ENCODE measurements around the gene SLF1. TPM values are rescaled to one million over a fixed set of nuclear protein-coding genes. Genes with fewer than 3 reads are reported as not detected.

The SLF1 gene
- total RNA-seq, 4 donors from 2014 or later: 3.2 to 13.5 (median 10.9) TPM

DNA sequence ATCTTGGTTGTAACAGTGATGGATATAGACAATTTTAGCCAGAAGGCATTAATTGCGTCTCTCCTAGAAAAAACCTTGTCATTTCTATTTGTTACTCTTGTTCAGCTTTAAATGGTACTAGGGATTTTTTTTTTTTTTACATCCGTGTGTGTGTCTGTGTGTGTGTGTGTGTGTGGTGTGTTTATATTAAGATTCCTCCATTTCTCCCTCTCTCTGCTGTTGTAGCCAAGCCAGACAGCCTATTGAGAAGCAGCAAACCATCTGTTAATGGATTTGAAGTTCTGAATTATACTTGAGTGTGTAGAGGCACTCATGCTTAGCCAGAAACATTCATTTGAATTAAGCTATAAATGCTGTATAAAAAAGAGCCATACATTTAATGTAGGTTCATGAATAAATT lies 72.3 kb downstream of the SLF1 start:
- Histone ChIP-seq H3K4me3 (no peak overlapping the region), H3K36me3 (peaks cover 0 to 6% (median 0%) of the 10 kb centered on the region in 4 donors), H3K9me3 (no peaks in the 10 kb centered on the region), H3K4me1 (no peaks in the 10 kb centered on the region), H3K27ac (no peak overlapping the region), H3K27me3 (no peaks in the 10 kb centered on the region)
- no peak for TF ChIP-seq POLR2AphosphoS5 (IDR thresholded peaks at IDR 0.05)
- no peak for TF ChIP-seq EP300 (IDR thresholded peaks at IDR 0.05; ENCODE audit: low read depth)
- TF ChIP-seq, protein P1, sequence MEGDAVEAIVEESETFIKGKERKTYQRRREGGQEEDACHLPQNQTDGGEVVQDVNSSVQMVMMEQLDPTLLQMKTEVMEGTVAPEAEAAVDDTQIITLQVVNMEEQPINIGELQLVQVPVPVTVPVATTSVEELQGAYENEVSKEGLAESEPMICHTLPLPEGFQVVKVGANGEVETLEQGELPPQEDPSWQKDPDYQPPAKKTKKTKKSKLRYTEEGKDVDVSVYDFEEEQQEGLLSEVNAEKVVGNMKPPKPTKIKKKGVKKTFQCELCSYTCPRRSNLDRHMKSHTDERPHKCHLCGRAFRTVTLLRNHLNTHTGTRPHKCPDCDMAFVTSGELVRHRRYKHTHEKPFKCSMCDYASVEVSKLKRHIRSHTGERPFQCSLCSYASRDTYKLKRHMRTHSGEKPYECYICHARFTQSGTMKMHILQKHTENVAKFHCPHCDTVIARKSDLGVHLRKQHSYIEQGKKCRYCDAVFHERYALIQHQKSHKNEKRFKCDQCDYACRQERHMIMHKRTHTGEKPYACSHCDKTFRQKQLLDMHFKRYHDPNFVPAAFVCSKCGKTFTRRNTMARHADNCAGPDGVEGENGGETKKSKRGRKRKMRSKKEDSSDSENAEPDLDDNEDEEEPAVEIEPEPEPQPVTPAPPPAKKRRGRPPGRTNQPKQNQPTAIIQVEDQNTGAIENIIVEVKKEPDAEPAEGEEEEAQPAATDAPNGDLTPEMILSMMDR (IDR thresholded peaks at IDR 0.05): no peak
- no peak for TF ChIP-seq POLR2A (IDR thresholded peaks at IDR 0.05)
- no peak for DNase-seq
- 64 to 90% methylated on average over 2 of the region's 2 CpGs for WGBS, 2 donors (ENCODE audit: low coverage in 1 of 2)
- in situ Hi-C loops (cut with MboI; ENCODE audit: low pct_ligation_motif_present in 1 of 4, low pct_unique_long_range_greater_than_20kb in 1 of 4, low sequenced_read_pairs in 3 of 4): no loop called here
- intact Hi-C loops (cut with DNase I; ENCODE audit: low total_unique reads): no loop called here

DNA sequence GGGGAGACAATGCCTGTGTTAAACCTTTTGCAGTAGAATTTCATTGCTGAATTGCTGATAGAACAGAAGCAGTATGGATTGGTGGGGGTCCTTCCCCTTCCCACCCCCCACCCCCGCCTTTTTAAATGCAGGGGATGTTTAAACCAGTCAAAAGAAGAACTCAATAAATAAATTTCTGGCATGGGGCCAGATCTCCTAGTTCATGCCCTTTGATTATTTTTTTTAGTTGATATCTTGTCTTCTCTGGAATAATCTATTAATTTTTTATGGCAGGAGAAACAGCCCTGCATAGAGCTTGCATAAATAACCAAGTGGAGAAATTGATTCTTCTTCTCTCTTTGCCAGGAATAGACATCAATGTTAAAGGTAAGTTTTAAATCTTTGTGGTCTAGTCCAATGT lies 72.8 kb downstream of the SLF1 start:
- Histone ChIP-seq H3K27me3 (no peaks in the 10 kb centered on the region), H3K4me3 (no peak overlapping the region), H3K4me1 (no peaks in the 10 kb centered on the region), H3K27ac (no peak overlapping the region), H3K9me3 (no peaks in the 10 kb centered on the region), H3K36me3 (peaks cover 0 to 6% (median 0%) of the 10 kb centered on the region in 4 donors)
- intact Hi-C loops (cut with DNase I; ENCODE audit: low total_unique reads): no loop called here
- in situ Hi-C loops (cut with MboI; ENCODE audit: low pct_ligation_motif_present in 1 of 4, low pct_unique_long_range_greater_than_20kb in 1 of 4, low sequenced_read_pairs in 3 of 4): no loop called here
- WGBS, 2 donors (ENCODE audit: low coverage in 1 of 2): 93% methylated on average over 1 of the region's 1 CpG; no CpG with 5 or more reads in 1 of the 2 donors
- TF ChIP-seq EP300 (IDR thresholded peaks at IDR 0.05; ENCODE audit: low read depth): no peak
- no peak for TF ChIP-seq POLR2AphosphoS5 (IDR thresholded peaks at IDR 0.05)
- TF ChIP-seq, protein P1 (IDR thresholded peaks at IDR 0.05): no peak
- no peak for TF ChIP-seq POLR2A (IDR thresholded peaks at IDR 0.05)
- no peak for DNase-seq

DNA sequence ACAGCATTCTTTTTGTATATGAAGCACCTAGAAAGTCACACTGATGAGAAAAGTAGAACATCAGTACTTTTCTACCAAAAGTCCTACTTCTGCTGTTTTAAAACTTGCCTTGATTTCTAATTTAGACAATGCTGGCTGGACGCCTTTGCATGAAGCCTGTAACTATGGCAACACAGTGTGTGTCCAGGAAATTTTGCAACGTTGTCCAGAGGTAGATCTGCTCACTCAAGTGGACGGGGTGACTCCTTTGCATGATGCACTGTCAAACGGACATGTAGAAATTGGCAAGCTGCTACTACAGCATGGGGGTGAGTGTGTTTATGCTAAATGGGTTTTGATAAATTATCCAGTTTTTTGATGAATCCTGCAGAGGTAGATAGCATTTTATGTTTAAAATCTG lies 73.5 kb downstream of the SLF1 start:
- 56 to 63% methylated on average over 4 of the region's 4 CpGs for WGBS, 2 donors (ENCODE audit: low coverage in 1 of 2)
- H3K27me3 ChIP-seq: no peaks in the 10 kb centered on the region
- H3K9me3 ChIP-seq: no peaks in the 10 kb centered on the region
- H3K4me3 ChIP-seq: no peak overlapping the region
- in situ Hi-C loops (cut with MboI; ENCODE audit: low pct_ligation_motif_present in 1 of 4, low pct_unique_long_range_greater_than_20kb in 1 of 4, low sequenced_read_pairs in 3 of 4) (no loop called here), intact Hi-C loops (cut with DNase I; ENCODE audit: low total_unique reads) (no loop called here)
- H3K4me1 ChIP-seq: no peaks in the 10 kb centered on the region
- peaks cover 0 to 6% (median 0%) of the 10 kb centered on the region in 4 donors for H3K36me3 ChIP-seq
- TF ChIP-seq POLR2AphosphoS5 (IDR thresholded peaks at IDR 0.05) (no peak), POLR2A (IDR thresholded peaks at IDR 0.05) (no peak), EP300 (IDR thresholded peaks at IDR 0.05; ENCODE audit: low read depth) (no peak)
- TF ChIP-seq, protein P1 (IDR thresholded peaks at IDR 0.05): no peak
- H3K27ac ChIP-seq: no peak overlapping the region
- DNase-seq: no peak

DNA sequence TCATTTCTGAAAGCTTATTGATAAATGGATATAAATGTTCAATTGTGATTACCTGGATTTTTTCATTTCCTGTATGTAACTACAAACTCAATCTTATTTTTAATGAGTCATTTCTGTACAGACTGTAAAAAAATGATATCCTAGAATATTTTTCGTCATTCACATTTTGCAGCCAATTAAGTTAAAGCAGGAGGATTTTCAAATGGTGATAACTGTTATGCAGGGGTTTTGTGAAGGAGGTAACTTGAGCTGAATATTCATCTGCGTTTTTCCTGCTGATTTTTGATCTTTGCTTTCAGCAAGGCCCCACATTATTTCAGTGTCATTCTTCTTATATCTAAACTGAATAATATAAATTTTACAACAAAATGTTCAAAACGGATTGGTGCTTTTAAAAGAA lies 74.1 kb downstream of the SLF1 start:
- DNase-seq: no peak
- Histone ChIP-seq H3K27me3 (no peaks in the 10 kb centered on the region), H3K4me3 (no peak overlapping the region), H3K27ac (no peak overlapping the region), H3K9me3 (no peaks in the 10 kb centered on the region), H3K36me3 (peaks cover 0 to 6% (median 0%) of the 10 kb centered on the region in 4 donors), H3K4me1 (no peaks in the 10 kb centered on the region)
- in situ Hi-C loops (cut with MboI; ENCODE audit: low pct_ligation_motif_present in 1 of 4, low pct_unique_long_range_greater_than_20kb in 1 of 4, low sequenced_read_pairs in 3 of 4): no loop called here
- TF ChIP-seq POLR2A (IDR thresholded peaks at IDR 0.05) (no peak), POLR2AphosphoS5 (IDR thresholded peaks at IDR 0.05) (no peak), EP300 (IDR thresholded peaks at IDR 0.05; ENCODE audit: low read depth) (no peak)
- TF ChIP-seq, protein P1 (IDR thresholded peaks at IDR 0.05): no peak
- 84 to 89% methylated on average over 3 of the region's 3 CpGs for WGBS, 2 donors (ENCODE audit: low coverage in 1 of 2)
- intact Hi-C loops (cut with DNase I; ENCODE audit: low total_unique reads): no loop called here
